ENCODE data around the gene DENND2C.

Gene DENND2C

GRCh38 chr1:114669562-114670082, at the start of gene DENND2C:
TSS of gene DENND2C (minus strand) at chr1:114670049. CDS start at chr1:114625984, 44,065 bp downstream.
- DNase-seq (ENCODE audit: low read depth in 4 of 4, low spot score in 1 of 4), result no peak

GRCh38 chr1:114719424-114719787, 49.6 kb upstream of the DENND2C start:
- no peak for DNase-seq (ENCODE audit: low read depth in 4 of 4, low spot score in 1 of 4)

- DNase-seq (ENCODE audit: low read depth in 4 of 4, low spot score in 1 of 4), result peak in 1 of 4 experiments; percentile 3
Observed at GRCh38 chr1:114718661-114719423, 49.0 kb upstream of the DENND2C start.

GRCh38 chr1:114716304-114717170, 46.7 kb upstream of the DENND2C start, which contains the start of gene NRAS:
TSS of gene NRAS (minus strand) at chr1:114716771. CDS start at chr1:114716160, 611 bp downstream.
- peak; percentile 91 to 94 (median 92) for DNase-seq (ENCODE audit: low read depth in 4 of 4, low spot score in 1 of 4)

GRCh38 chr1:114715952-114716303, 46.1 kb upstream of the DENND2C start:
- no peak for DNase-seq (ENCODE audit: low read depth in 4 of 4, low spot score in 1 of 4)

GRCh38 chr1:114712977-114713376, 43.1 kb upstream of the DENND2C start:
- DNase-seq (ENCODE audit: low read depth in 4 of 4, low spot score in 1 of 4), result no peak

GRCh38 chr1:114710360-114710759, 40.5 kb upstream of the DENND2C start:
- no peak for DNase-seq (ENCODE audit: low read depth in 4 of 4, low spot score in 1 of 4)

- no peak for DNase-seq (ENCODE audit: low read depth in 4 of 4, low spot score in 1 of 4)
Observed at GRCh38 chr1:114707604-114708003, 37.8 kb upstream of the DENND2C start.

GRCh38 chr1:114703242-114703641, 33.4 kb upstream of the DENND2C start:
- DNase-seq (ENCODE audit: low read depth in 4 of 4, low spot score in 1 of 4), result no peak

- DNase-seq (ENCODE audit: low read depth in 4 of 4, low spot score in 1 of 4), result no peak
Observed at GRCh38 chr1:114702737-114703136, 32.9 kb upstream of the DENND2C start.

- DNase-seq (ENCODE audit: low read depth in 4 of 4, low spot score in 1 of 4), result no peak
Observed at GRCh38 chr1:114701931-114702330, 32.1 kb upstream of the DENND2C start.

- no peak for DNase-seq (ENCODE audit: low read depth in 4 of 4, low spot score in 1 of 4)
Observed at GRCh38 chr1:114700036-114700600, 30.3 kb upstream of the DENND2C start.

- no peak for DNase-seq (ENCODE audit: low read depth in 4 of 4, low spot score in 1 of 4)
Observed at GRCh38 chr1:114696810-114697209, 27.0 kb upstream of the DENND2C start.

- no peak for DNase-seq (ENCODE audit: low read depth in 4 of 4, low spot score in 1 of 4)
Observed at GRCh38 chr1:114695430-114696058, 25.7 kb upstream of the DENND2C start, which contains the start of gene AMPD1. TSS of gene AMPD1 (minus strand) at chr1:114695546. CDS start at chr1:114695471, 75 bp downstream.

GRCh38 chr1:114694540-114695310, 24.9 kb upstream of the DENND2C start:
- no peak for DNase-seq (ENCODE audit: low read depth in 4 of 4, low spot score in 1 of 4)

- no peak for DNase-seq (ENCODE audit: low read depth in 4 of 4, low spot score in 1 of 4)
Observed at GRCh38 chr1:114692947-114693346, 23.1 kb upstream of the DENND2C start.

GRCh38 chr1:114691061-114691460, 21.2 kb upstream of the DENND2C start:
- DNase-seq (ENCODE audit: low read depth in 4 of 4, low spot score in 1 of 4), result no peak

- no peak for DNase-seq (ENCODE audit: low read depth in 4 of 4, low spot score in 1 of 4)
Observed at GRCh38 chr1:114690148-114690547, 20.3 kb upstream of the DENND2C start.

GRCh38 chr1:114688526-114688925, 18.7 kb upstream of the DENND2C start:
- DNase-seq (ENCODE audit: low read depth in 4 of 4, low spot score in 1 of 4), result no peak

GRCh38 chr1:114685851-114686250, 16.0 kb upstream of the DENND2C start:
- no peak for DNase-seq (ENCODE audit: low read depth in 4 of 4, low spot score in 1 of 4)

Measured in stimulated activated CD4-positive, alpha-beta T cell treated with anti-CD3 and anti-CD28 coated beads, Interleukin-1b, Interleukin-23, amount 100 ng/mL, for 24 hours (primary cell).